Mononuclear cell (primary cell): ENCODE data around the gene PAK1. TPM values are rescaled to one million over a fixed set of nuclear protein-coding genes. Genes with fewer than 3 reads are reported as not detected.

Source experiments
- H3K27me3 ChIP-seq: 2 replicates; pipeline ENCODE4 v1.6.0; 2011; ENCODE audit warnings: low read length, control low read depth; ENCODE audit not compliant: insufficient read depth
- H3K4me1 ChIP-seq: 2 replicates; pipeline ENCODE4 v1.5.1; 2011; ENCODE audit warnings: mild to moderate bottlenecking, low read length, control low read depth; ENCODE audit not compliant: insufficient read depth
- H3K4me3 ChIP-seq: 2 replicates; pipeline ENCODE4 v1.5.1; 2011; ENCODE audit warnings: mild to moderate bottlenecking, low read length, moderate library complexity
- H3K9me3 ChIP-seq: 2 replicates; pipeline ENCODE4 v1.5.1; 2011; ENCODE audit warnings: low read depth, mild to moderate bottlenecking, control low read depth, low read length
- total RNA-seq: library from RNA; depleted of rRNA; stranded (reverse); fragments of >200 nt; gene quantifications from one replicate; pipeline ENCODE4 v1.2.3, GENCODE V29; 2012

The PAK1 gene
- total RNA-seq, 1 donor, result 29.2 TPM

DNA sequence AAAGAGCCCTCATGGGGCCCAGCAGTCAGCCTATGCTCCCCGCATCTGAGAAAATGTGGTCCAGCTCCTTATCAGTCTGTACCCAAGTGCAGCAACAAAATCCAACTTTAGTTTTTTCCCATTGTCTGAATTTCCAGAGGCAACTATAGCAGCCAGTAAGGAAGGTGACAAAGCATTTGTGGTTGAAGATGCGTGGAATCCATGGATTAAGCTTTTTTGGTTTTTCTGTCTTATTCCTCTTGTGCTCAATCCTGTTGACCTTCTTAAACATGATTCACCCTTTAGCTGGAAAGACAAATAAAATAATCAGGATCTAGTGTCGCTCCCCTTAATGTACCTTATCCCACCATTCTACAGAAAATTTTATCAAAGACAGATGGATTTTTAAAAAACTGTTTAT, 186.8 kb downstream of the PAK1 start:
- H3K9me3 ChIP-seq, result no peaks in the 10 kb centered on the region
- no peaks in the 10 kb centered on the region for H3K4me1 ChIP-seq
- H3K27me3 ChIP-seq, result no peaks in the 10 kb centered on the region
- H3K4me3 ChIP-seq, result no peak overlapping the region

DNA sequence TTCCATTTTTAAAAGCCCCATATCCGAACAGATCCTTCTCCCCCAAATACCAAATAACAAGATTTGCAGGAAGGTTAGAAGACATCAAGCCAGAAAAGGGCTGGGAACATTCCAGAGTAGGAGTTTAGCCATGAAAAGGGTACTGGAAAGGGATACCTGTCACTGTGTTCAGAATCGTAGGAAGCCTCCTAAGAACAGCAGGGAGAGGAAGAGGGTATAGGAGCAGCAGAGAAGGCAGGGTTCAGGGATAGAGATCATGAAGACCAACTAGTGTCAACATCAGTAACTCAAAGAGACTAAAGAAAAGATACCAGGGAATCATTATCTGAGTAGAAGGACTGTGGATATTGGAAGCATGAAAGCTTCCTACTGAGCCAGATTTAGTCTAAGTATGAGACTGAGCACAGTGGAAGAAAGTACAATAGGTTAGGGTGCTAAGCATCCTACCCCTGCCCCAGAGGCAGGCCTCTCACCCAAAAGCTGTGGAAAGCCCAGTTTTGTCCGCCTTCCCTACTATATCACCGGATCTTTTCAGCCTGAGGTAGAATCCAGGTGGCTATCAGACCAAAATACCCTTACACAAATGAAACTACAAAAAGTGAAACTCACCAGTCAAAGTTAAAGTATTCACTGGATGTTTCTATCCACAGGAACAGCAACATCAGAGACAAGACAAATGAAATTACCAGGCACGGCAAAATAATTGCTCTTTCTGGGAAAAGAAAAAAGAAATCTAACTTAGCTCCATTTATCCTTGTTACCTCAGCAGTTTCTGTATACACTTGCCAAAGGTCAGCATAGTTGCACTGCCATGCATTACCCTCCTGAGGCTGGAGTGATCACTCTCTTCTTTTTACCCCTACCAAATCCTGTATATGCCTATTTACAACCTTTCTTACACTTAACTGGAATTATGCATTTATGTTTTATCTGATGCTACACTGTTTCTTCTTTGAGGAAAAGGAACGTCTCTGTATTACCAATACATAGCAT, 189.1 kb downstream of the PAK1 start:
- Histone ChIP-seq H3K4me1 (no peaks in the 10 kb centered on the region), H3K4me3 (no peak overlapping the region), H3K9me3 (no peaks in the 10 kb centered on the region), H3K27me3 (no peaks in the 10 kb centered on the region)

DNA sequence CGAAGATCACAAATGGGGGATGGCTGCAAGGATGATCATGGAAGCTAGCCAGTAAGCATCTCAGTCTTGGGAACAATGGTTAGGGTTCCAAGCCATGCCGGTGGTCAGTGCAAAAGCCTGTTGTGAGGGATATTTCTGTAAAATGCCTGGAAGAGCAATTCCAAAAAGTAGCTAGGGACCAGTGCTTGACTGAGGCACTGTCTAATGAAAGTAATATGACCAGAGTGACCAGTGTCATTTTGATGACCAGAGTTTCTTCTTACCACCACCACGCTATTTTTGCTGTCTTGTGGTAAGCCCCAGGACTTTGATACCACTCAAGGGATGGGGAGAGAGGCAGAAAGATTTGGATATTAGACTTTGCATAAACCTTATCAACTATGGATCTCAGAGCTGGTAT, 190.8 kb downstream of the PAK1 start:
- peaks cover 3% of the 10 kb centered on the region for H3K27me3 ChIP-seq
- H3K4me1 ChIP-seq, result no peaks in the 10 kb centered on the region
- H3K9me3 ChIP-seq, result no peaks in the 10 kb centered on the region
- H3K4me3 ChIP-seq, result no peak overlapping the region

DNA sequence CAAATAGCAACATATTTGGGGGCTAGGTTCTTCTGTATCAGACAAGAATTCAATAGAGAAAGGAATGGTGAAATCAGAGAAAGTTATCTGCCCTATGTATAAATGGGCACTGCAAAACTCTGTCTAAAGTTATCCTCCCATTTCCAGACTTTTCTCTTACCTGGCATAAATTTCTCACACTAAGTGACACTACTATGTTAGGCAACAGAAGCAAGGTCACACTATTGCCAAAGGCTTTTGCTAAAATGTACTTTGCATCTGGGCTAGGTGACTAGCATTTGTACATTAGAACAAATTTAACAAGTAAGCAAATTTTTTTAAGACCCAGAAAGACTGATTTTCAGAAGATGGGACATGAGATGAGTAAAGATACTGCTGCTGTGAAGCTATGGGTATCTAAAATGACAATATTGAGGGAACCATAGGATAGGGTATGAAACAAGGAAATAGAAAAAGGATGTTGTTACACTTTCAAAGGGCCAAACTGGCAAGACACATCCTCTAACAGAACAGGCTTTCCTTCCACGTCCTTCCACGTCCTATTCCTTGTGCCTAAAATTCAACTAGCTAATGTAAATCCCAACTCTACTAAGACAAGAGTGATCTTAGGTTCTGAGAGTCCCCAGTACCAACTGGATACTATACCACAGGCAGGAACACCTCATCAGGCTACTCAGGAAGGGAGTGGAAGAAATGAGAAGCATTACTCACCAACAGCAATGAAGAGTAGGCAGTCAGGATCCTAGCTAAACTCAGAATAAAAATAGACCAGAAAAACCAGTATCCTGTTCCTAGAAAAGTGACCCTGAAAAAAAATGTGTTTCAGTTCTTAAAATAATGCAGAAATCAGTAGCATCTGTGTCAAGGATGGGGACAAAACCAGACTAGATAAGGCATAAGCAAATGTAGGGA, 195.0 kb downstream of the PAK1 start:
- Histone ChIP-seq H3K27me3 (peaks cover 3% of the 10 kb centered on the region), H3K4me3 (no peak overlapping the region), H3K9me3 (no peaks in the 10 kb centered on the region), H3K4me1 (no peaks in the 10 kb centered on the region)

DNA sequence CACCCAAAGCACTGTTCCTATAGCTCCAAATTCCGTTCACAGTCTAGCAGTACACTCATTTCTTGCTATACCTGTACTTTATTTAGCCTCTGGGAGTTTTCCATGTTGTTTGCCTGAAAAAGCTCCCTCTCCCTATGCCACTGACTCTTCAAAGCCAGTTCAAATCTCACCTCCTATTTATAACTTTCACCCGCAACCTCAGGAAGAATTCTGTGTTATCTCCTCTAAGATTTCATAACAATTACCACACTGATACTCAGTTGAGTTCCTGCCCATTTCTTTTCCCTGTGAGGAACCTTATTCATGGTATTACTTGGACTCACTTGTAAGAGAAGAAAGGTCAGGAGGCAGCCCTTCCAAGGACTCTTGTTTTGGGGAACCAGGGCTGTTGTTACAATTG, 197.6 kb downstream of the PAK1 start:
- no peaks in the 10 kb centered on the region for H3K4me1 ChIP-seq
- peaks cover 3% of the 10 kb centered on the region for H3K27me3 ChIP-seq
- H3K4me3 ChIP-seq, result no peak overlapping the region
- no peaks in the 10 kb centered on the region for H3K9me3 ChIP-seq

Other genes with a start within 250 kb of the PAK1 start
- not detected for gene GDPD4, start 172.4 kb downstream of the PAK1 start, total RNA-seq
- gene AQP11, start 115.9 kb upstream of the PAK1 start, total RNA-seq, result 0.10 TPM
- gene CLNS1A, start 163.7 kb upstream of the PAK1 start, total RNA-seq, result 135 TPM